Activated CD4-positive, alpha-beta T cell treated with anti-CD3 and anti-CD28 coated beads, Interleukin-2, Interleukin-6, amounts not matched to agents 100 ng/mL and 50 ng/mL, durations not matched to agents 16 hours and 8 hours (primary cell): ENCODE results near the gene INPP4B.
"Not testable (repeated sequence)": the region's sequence is repeated elsewhere in the genome, so short reads cannot be mapped to it uniquely, and the experiment has no call there.

Source experiments
- DNase-seq: peaks from one replicate; pipeline ENCODE4 v3.0.0-alpha.2; 2020

Gene INPP4B

DNA sequence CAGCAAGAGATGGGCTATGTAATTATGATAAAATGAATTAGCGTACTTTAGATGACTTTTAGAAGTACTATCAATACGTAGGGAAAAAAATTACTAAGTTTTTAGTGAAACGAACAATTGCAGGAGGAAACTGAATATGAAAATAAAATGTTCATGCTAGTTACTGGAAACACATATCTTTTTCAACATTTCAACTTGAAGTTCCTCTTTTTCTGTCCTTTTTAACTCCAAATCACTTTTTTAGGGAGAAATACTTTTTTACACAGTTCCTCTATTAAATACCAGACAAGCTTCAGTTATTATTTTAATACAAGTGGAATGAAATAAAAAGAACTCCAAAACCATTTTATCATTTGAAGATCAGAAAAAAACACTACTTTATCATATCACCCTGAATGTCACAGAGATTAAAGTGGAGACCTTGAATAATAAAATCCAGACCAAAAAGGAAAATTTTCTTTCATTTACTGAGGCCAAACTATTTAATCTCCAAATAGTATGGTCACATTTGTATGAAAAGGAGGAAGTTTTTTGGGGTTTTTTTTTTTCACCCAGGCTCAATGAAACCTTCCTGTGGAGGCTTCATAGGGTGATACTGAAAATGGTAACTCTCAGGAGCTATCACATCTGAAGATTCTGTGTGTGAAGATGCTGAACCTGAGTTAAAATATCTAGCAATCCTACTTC lies 306.2 kb downstream of the INPP4B start:
- DNase-seq, result no peak

DNA sequence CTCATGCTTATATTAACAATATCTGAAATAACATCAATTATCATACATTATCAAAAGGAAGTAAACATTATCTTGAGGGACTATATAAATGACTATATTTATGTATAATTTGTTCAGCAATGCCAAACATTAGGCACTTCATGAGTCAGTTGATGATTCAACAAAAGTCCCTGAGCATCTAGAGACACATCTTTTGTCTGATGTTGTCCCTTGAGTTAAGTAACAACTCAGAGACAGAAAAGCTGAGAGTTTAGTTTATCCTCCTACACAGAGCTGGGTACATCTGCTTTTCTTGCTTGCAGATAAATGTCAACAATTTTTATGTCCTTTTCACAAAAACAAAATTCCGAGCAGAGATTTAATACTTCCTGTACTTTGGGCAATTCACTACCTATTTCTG lies 311.1 kb downstream of the INPP4B start:
- DNase-seq, result no peak

DNA sequence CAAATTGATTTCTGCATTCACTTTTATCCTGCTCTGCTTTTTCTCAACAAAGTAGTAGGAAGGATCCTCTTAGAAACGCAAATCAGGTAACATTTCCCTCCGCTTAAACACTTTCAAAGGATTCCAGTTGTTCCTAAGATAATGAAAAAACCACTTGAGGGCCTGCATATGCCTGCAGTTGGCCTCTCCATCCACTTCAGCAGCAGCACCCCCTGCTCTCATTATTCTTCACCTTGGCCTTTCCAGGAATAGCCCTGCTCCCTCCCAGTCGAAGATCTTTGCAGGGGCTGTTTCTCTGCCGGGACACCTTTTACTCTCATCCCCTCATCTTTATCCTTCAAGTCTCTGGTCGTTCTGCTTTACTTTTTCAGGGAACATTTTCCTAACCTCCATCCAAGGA lies 314.0 kb downstream of the INPP4B start:
- DNase-seq, result no peak

DNA sequence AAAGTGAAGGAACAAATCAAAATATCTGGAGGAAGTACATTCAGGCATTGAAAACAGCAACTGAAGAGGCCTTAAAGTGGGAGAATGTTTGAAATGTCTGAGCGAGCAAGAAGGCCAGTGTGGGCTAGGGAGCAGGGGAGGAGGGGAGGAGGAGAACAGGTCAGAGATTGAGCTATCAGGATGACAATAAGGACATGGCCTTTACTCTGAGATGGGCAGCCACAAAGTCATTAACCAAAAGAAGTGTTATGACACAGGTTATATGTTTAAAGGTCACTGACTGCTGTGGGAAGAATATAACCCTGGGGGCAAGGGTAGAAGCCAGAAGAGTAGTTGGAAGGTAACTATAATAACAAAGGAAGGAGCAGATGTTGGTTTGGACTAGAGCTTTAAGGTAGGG lies 315.4 kb downstream of the INPP4B start:
- DNase-seq, result no peak

DNA sequence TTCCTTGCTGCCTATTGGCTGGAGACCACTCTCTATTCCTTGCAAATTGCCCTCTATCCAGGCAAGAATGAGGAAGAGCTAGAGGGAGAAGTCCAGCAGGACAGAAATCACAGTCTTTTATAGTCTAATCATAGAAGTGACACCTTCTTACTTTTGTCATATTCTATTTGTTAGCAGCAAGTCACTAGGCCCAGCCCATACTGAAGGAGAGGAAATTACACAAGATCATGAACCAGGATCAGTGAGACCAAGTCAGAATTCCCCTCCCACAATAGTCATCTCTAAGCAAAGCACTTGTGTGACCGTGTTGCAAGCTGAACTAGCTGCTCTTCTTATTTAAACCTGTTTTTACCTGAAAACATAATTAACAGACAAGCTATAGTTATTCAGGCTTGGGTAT lies 317.7 kb downstream of the INPP4B start:
- DNase-seq, result no peak

DNA sequence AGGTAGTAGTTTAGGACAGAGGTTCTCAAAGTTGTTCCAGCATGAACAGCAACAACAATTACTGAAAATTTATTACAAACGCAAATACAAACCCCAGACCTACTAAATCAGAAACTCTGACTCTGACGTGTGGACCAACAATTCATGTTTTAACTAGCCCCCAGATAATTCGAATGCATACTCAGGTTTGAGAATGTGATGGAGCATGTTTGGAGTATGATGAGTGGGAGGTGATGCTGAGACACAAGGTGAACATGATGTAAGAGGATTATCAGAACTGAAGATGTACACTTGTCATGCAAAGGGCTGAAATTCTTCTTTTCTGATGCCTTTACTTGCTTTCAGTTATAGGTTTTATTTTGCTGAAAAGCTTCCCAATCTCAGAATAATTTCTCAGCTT lies 323.0 kb downstream of the INPP4B start:
- DNase-seq, result peak; percentile 29

DNA sequence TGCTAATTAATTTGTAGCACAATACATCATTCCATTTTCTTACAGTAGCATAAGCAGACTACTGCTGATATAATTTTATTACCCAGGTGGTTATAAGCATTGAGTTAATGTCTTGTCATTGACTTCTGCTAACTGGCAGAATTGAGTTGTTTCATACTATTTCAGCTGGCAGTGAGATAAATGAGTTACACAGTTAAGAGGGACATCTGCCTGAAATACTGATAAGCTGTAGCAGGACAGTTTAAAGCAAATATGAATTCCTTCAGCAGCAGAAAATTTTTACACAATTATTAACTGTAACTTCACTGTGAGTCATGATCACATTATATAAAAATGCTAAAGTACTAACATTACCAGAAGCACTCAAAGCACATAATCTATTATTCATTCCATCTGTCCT lies 326.8 kb downstream of the INPP4B start:
- no peak for DNase-seq

DNA sequence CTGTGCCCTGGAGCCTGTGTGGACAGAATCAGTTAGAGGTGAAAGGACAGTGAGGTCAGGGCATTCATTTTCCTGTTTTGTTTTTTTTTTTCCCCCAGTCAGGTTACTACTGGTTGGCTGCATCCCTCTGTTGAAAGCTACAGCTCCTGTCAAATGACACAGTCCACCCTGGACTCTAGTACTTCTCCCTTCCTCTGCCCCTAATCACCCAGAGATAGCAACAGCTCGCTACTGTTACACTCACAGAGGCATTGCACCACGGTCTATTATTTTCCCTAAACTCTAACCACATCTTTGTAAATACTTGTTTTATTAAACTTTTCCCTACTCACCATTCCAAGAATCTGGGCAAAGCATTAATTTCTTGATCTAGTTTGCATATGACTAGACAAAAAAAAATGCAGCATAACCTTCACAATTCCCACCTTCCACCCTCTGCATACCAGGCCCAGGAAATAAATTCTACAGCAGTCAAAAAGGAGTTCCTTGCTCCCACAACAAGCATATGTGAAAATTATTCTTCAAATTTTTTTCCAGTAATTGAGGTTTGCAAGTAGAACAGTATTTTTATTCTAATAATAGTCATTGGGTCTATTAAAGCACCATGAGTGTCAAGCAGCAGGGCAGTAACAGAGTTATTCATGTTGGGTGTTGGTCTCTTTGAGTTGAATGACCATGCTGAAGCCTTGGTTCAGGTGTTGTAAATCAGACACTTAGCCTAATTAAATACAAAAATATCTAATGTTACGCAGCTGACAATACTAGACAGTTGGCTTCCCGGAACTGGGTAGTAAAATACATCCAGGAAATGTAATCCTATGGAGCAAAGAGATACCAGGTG lies 329.2 kb downstream of the INPP4B start:
- no peak for DNase-seq

DNA sequence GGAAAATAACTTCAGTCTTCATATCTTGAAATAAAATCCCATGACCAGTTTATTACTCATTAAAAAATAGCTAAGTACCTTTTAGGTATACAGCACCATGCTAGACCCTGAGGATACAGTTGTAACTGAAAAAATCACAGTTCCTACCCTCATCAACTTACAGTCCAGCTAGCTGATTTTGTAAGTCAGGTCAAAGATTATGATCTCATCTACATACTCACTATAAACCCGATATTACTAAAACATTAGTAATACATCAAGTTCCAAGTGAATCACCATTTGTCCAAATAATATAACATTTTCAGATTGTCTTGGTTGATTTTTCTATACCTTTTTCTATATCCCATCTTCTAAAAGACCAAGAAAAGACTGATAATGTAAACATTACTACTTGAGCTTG lies 333.9 kb downstream of the INPP4B start:
- no peak for DNase-seq

DNA sequence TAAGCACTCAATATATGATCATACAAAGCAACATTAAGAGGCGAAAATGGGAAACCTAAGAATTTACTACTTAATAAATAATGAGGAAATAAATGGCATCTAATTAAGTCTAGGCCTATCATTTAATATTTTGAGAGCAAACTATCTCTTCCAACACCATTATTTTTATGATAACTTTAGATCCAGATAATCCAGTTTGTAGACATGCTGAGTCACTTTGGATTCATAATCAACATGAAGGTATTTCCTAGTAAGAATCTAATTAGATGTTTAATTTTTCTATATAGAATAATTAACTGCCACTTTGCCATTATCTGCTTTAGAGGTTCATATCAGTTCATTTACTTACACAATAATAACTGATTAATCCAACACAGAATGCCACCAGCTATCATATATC lies 336.2 kb downstream of the INPP4B start:
- no peak for DNase-seq

DNA sequence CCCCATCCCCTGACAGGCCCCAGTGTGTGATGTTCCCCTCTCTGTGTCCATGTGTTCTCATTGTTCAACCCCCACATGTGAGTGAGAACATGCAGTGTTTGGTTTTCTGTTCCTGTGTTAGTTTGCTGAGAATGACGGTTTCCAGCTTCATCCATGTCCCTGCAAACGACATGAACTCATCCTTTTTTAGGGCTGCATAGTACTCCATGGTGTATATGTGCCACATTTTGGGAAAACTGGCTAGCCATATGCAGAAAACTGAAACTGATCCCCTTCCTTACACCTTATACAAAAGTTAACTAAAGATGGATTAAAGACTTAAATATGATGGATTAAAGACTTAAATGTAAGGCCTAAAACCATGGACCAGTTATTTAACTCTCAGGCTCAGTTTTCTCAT lies 336.7 kb downstream of the INPP4B start:
- DNase-seq, result not testable (repeated sequence)

DNA sequence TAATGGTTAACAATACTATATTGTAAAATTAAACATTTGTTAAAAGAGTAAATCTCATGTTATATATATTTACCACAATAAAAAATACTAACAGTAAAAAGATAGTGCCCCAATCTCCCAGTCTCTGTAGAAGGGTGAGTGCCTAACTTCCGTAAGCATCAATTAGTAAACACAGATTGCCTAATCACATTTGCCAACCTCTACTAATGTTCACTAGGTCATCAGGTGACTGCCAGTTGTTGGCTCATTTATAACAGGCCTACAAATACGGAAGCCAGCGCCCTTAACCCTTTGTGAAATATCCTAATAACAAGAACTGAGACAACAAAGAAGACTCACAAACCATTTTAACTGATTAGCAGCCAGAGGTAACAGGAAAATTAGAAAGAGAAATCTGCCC lies 345.1 kb downstream of the INPP4B start:
- no peak for DNase-seq

DNA sequence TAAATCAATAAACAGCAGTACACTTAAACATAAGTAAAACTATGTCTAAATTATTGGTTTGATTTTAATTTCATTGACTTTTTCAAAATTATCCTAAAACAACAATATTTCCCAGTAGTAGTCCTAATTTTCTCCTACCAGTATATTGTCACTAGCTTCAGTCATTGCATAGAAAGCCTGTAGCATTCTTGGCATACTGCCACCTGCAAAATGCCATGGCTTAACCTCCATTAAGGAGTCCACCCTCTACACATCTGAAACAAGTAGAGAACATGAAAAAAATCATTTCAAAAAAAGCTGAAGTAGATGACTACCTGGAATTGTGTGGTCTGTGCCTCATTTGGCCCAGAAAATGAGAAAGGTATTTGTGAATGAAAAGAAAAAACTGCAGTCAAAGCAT lies 348.5 kb downstream of the INPP4B start:
- DNase-seq, result no peak

DNA sequence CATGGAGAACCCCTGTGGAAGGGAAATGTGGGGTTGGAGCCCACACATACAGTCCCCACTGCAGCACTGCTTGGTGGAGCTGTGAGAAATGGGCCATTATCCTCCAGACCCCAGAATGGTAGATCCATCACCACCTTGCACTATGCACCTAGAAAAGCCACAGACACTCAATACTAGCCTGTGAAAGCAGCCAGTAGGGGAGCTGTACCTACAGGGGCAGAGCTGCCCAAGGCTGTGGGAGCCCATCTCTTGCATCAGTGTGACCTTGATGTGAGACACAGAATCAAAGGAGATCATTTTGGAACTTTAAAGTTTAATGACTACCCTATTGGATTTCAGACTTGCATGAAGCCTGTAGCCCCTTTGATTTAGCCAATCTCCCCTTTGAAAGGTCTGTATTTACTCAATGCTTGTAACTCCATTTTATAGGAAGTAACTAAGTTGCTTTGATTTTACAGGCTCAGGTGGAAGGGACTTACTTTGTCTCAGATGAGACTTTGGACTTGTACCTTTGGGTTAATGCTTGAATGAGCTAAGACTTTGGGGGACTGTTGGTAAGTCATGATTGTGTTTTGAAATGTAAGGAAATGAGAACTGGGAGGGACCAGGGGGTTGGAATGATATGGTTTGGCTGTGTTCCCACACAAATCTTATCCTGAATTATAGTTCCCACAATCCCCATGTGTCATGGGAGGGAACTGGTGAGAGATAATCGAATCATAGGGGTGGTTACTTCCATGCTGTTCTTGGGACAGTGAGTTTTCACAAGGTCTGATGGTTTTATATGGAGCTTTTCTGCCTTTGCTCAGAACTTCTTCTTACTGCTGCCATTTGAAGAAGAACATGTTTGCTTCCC lies 352.6 kb downstream of the INPP4B start:
- no peak for DNase-seq

DNA sequence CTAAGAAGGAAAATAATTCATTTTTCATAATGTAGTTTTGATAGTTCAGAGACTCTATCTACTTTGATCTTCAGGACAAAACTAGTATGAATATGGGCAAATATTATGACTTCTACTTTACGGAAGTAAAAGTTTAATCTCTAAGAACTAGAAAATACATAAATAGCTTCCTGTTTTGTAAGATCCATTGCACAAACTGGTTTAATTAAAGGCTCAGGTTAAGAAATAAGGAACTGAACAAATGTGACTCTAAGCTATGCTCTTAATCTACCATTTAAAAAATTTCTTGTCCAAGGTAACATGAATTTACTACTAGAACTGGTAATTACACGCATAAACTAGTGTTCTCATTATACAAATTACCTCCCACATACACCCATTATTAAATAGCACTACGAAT lies 360.6 kb downstream of the INPP4B start:
- DNase-seq, result no peak

DNA sequence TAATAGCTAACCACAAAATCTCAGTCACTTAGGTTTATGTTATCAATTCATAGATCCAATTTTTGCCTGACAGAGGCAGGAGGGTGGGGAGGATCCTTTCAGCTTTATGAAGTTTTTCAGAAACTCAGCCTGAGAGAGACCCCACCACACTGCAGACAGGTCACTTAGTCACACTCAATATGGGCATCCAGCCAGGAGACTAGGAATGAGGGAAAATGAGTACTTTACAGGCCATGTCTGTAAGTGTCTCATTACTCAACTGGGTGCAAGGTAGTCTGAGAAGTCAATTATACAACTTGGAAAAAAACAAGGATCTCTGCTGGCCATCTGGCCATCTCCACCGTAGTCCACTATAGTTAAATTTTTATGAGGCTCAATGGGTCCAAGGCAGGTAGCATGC lies 365.9 kb downstream of the INPP4B start:
- no peak for DNase-seq

DNA sequence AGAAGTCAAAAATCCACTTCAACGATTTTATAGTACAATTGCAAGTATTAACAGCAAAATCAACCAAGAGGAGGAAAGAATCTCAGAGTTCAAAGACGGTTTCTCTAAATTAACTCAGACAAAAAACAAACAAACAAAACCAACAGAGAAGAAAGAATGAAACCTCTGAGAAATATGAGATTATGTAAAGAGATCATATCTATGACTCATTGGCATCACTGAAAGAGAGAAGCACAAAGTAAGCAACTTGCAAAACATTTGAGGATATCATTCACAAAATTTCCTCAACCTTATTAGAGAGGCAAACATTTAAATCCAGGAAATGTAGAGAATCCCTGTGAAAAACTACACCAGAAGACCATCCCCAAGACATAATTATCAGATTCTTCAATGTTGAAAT lies 370.4 kb downstream of the INPP4B start:
- no peak for DNase-seq

DNA sequence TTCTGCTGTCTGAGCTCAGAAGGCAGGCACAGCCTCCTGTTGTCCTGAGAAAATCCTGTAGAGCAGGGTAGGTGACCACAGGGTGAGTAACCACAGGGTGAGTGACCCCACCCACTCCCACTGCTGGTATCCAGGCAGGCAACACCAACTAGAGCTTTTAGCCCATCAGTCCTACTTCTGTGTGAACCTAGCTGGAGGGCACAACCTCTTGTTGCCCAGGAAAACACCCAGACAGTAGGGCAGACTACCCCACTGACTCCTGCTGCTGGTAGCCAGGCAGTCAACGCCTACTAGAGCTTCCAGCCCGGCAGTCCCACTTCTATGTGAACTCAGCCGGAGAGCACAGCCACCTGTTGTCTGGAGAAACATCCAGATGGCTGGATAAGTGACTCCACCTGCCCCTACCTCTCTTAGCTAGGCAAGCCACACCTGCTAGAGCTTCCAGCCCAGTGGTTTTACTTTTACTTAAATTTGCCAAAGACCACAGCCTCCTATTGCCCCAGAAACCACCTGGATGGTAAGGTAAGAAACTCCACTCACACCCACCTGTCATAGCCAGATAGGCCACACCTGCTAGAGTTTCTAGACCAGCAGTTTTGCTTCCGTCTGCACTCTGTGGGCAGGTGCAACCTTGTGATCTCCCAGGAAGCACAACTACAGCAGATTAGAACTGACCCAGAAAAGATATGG lies 371.6 kb downstream of the INPP4B start:
- DNase-seq, result no peak

DNA sequence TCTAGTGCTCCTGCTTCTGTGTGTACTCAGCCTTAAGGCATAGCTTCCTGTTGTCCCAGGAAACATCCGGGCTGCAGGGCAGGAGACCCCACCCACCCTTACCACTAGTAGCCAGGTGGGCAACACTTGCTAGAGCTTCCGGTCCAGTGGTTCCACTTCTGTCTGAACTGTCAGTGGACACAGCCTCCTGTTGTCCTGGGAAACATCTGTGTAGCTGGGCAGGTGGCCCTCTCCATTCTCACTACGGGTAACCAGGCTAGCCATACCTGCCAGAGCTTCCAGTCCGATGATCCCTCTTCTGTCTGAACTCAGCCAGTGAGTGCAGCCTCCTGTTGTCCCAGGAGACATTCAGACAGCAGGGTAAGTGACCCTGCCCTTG lies 372.2 kb downstream of the INPP4B start:
- no peak for DNase-seq

DNA sequence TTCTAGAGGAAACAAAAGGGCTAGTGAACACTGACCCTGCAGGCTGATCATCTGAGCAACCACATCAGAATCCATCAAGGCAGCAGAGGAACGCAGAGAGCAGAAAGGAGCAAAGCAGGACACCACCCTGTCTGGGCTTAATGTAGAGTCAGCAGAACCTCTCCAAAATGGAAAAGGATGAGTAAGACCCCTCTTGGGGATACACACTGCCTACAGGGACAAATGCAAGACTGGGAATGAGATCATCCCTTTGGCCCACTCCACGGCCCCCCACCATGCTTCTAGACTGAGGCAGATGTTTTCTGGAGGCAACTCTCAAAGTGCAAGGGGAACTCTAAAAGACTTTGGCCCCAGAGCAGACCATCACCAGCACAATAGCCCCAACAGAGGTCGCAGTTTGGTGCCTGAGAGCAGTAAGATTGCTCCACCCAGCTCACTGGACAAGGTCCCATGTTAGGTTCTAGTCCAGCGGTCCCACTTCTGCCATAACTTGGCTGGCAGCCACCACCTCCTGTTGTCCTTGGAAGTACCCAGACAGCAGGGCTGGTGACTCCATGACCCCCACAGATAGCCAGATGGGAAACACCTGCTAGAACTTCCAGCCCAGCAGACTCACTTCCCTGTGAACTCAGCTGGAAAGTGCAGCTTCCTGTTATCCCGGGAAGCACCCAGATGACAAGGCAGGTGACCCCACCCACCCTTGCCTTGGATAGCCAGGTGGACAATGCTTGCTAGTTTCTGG lies 372.7 kb downstream of the INPP4B start:
- no peak for DNase-seq

DNA sequence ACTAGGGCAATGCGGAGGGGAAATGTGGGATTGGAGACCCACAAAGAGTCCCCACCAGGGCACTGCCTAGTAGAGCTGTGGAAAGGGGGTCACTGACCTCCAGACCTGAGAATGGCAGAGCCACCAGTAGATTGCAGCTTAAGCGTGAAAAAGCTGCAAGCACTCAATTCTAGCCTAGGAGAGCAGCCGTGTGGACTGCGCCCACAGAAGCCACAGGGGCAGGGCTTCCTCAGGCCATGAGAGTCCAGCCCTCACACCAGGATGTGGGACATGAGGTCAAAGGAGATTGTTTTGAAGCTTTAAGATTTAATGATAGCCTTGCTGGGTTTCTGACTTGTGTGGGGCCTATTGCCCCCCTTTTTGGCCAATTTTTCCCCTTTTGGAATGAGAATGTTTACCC lies 379.0 kb downstream of the INPP4B start:
- no peak for DNase-seq

DNA sequence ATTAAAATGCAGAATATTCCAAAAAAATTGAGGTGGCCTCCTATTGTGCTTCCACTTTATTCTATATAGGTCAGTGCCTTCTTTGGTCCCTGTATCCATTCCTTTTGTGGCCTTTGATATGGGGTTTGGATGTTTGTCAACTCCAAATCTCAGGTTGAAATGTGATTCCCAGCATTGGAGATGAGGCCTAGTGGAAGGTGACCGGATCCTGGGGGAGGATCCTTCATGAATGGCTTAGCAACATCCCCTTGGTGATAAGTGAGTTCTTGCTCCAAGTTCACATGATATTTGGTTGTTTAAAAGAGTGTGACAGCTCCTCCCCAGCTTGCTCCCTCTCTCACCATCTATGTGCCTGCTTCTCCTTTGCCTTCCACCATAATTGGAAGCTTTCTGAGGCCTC lies 380.6 kb downstream of the INPP4B start:
- DNase-seq, result no peak
